ENCODE results near the gene DHX38.
"Not testable (repeated sequence)": the region's sequence is repeated elsewhere in the genome, so short reads cannot be mapped to it uniquely, and the experiment has no call there.

Gene DHX38

GRCh38 chr16:72093448-72094265 lies at the start of gene DHX38, which contains the start of gene TXNL4B:
TSS of gene DHX38 (plus strand) at chr16:72093847. CDS start at chr16:72096158, 2,311 bp downstream.
TSS of gene TXNL4B (minus strand) at chr16:72093620. CDS start at chr16:72090749, 2,871 bp downstream.
- peak; percentile 92 for DNase-seq

GRCh38 chr16:72044296-72044695 lies 49.4 kb upstream of the DHX38 start:
- DNase-seq, result no peak

- no peak for DNase-seq
These were observed 48.8 kb upstream of the DHX38 start for GRCh38 chr16:72044825-72045359.

- DNase-seq, result no peak
These were observed 44.5 kb upstream of the DHX38 start for GRCh38 chr16:72049110-72049509.

- DNase-seq, result no peak
These were observed 42.7 kb upstream of the DHX38 start for GRCh38 chr16:72050769-72051464.

GRCh38 chr16:72051818-72052217 lies 41.8 kb upstream of the DHX38 start:
- DNase-seq, result no peak

GRCh38 chr16:72054254-72054847 lies 39.3 kb upstream of the DHX38 start, which contains the start of gene HP:
TSS of gene HP (plus strand) at chr16:72054505. CDS start at chr16:72054653, 148 bp downstream.
- DNase-seq, result not testable (repeated sequence)

GRCh38 chr16:72055911-72056310 lies 37.7 kb upstream of the DHX38 start:
- DNase-seq, result no peak

GRCh38 chr16:72057313-72057712 lies 36.3 kb upstream of the DHX38 start:
- not testable (repeated sequence) for DNase-seq

GRCh38 chr16:72059060-72059459 lies 34.6 kb upstream of the DHX38 start:
- DNase-seq, result not testable (repeated sequence)

GRCh38 chr16:72060405-72060804 lies 33.2 kb upstream of the DHX38 start:
- no peak for DNase-seq

- DNase-seq, result no peak
These were observed 32.1 kb upstream of the DHX38 start for GRCh38 chr16:72061564-72061963.

GRCh38 chr16:72064361-72064894 lies 29.2 kb upstream of the DHX38 start:
- DNase-seq, result no peak

- DNase-seq, result no peak
These were observed 26.9 kb upstream of the DHX38 start for GRCh38 chr16:72066747-72067146.

GRCh38 chr16:72068930-72069329 lies 24.7 kb upstream of the DHX38 start:
- no peak for DNase-seq

- no peak for DNase-seq
These were observed 20.9 kb upstream of the DHX38 start for GRCh38 chr16:72072514-72073342.

- DNase-seq, result no peak
These were observed 20.0 kb upstream of the DHX38 start for GRCh38 chr16:72073560-72074230.

GRCh38 chr16:72075067-72075466 lies 18.6 kb upstream of the DHX38 start:
- DNase-seq, result not testable (repeated sequence)

- not testable (repeated sequence) for DNase-seq
These were observed 16.5 kb upstream of the DHX38 start for GRCh38 chr16:72076991-72077706.

GRCh38 chr16:72083778-72084404 lies 9.8 kb upstream of the DHX38 start:
- DNase-seq, result no peak
